SK-N-SH (cell line): ENCODE data around the gene PSTPIP1. TPM values are rescaled to one million over a fixed set of nuclear protein-coding genes. Genes with fewer than 3 reads are reported as not detected.

Source experiments
- CTCF ChIA-PET: fragments of 300-600, 350-600 bp; formaldehyde crosslinking; extraction: SDS; loops from one replicate; lab custom pipeline; 2021; lab: Yijun Ruan, JAX
- POLR2A ChIA-PET: fragments of 350-600 bp; sonication (Branson Sonifier 250); formaldehyde crosslinking; extraction: SDS; loops from one replicate; lab custom pipeline; 2020; ENCODE audit warnings: antibody characterized with exemption, inconsistent platforms; lab: Yijun Ruan, JAX
- DNase-seq: peaks from one replicate; pipeline ENCODE4 v3.0.0; 2012
- H2AFZ ChIP-seq: fragments of 200-600 bp; sonication (generic); 2 replicates; pipeline ENCODE4 v1.8.1; 2016; ENCODE audit warnings: antibody characterized with exemption, mild to moderate bottlenecking, low read depth
- H3F3A ChIP-seq: fragments of 200-600 bp; sonication (generic); replicated peaks from 2 replicates; pipeline ENCODE3; 2016; ENCODE audit warnings: antibody characterized with exemption, mild to moderate bottlenecking; ENCODE audit not compliant: insufficient read depth
- H3K27ac ChIP-seq, 2 experiments: fragments of 200-500 bp in 1 of 2; fragments of 200-600 bp in 1 of 2; sonication (Bioruptor generic) in 1 of 2; sonication (generic), shearing (Covaris generic) in 1 of 2; 2 replicates each; pipeline versions ENCODE4 v1.5.1 to v1.6.1; 2014 to 2016; ENCODE audit warnings: low read depth in 2 of 2, inconsistent platforms in 1 of 2, low read length in 1 of 2, mild to moderate bottlenecking in 1 of 2, mixed read lengths in 1 of 2
- H3K27me3 ChIP-seq: fragments of 200-600 bp; sonication (generic), shearing (Covaris generic); 2 replicates; pipeline ENCODE4 v1.6.1; 2016; ENCODE audit warnings: mixed run types; ENCODE audit not compliant: insufficient read depth
- H3K36me3 ChIP-seq, 2 experiments: fragments of 200-500 bp in 1 of 2; fragments of 200-600 bp in 1 of 2; sonication (Bioruptor generic) in 1 of 2; sonication (generic) in 1 of 2; replicated peaks in 1 of 2; 2 replicates each; pipeline versions ENCODE3 to v1.5.1; 2014 to 2016; ENCODE audit warnings: low read length in 1 of 2, mild to moderate bottlenecking in 1 of 2; ENCODE audit not compliant: insufficient read depth in 2 of 2, control insufficient read depth in 1 of 2
- H3K4me1 ChIP-seq, 2 experiments: fragments of 200-500 bp in 1 of 2; fragments of 200-600 bp in 1 of 2; sonication (Bioruptor generic) in 1 of 2; sonication (generic), shearing (Covaris generic) in 1 of 2; 2 replicates each; pipeline versions ENCODE4 v1.5.1 to v1.6.1; 2014 to 2016; ENCODE audit warnings: low read depth in 1 of 2, low read length in 1 of 2, mixed run types in 1 of 2; ENCODE audit not compliant: insufficient read depth in 2 of 2, control insufficient read depth in 1 of 2
- H3K4me2 ChIP-seq: fragments of 200-600 bp; sonication (generic), shearing (Covaris generic); 2 replicates; pipeline ENCODE4 v1.6.1; 2017; ENCODE audit warnings: mixed run types
- H3K4me3 ChIP-seq, 2 experiments: fragments of 200-500 bp in 1 of 2; fragments of 200-600 bp in 1 of 2; sonication (Bioruptor generic) in 1 of 2; sonication (generic), shearing (Covaris generic) in 1 of 2; 2 replicates each; pipeline versions ENCODE4 v1.5.1 to v1.8.1; 2014 to 2016; ENCODE audit warnings: low read depth in 2 of 2, inconsistent platforms in 1 of 2, low read length in 1 of 2, mild to moderate bottlenecking in 1 of 2, mixed read lengths in 1 of 2, moderate library complexity in 1 of 2
- H3K79me2 ChIP-seq: fragments of 200-600 bp; sonication (generic); 2 replicates; pipeline ENCODE4 v1.8.1; 2017; ENCODE audit warnings: mild to moderate bottlenecking; ENCODE audit not compliant: insufficient read depth
- H3K9ac ChIP-seq: fragments of 200-600 bp; sonication (generic); 2 replicates; pipeline ENCODE4 v1.6.1; 2017; ENCODE audit warnings: mixed run types
- H3K9me2 ChIP-seq: fragments of 200-600 bp; sonication (generic); 2 replicates; pipeline ENCODE4 v1.6.1; 2017; ENCODE audit warnings: mixed run types
- H3K9me3 ChIP-seq: fragments of 200-600 bp; sonication (generic); 2 replicates; pipeline ENCODE4 v1.6.1; 2017; ENCODE audit warnings: mixed run types, mild to moderate bottlenecking, moderate library complexity
- H4K20me1 ChIP-seq: fragments of 200-600 bp; sonication (generic); 2 replicates; pipeline ENCODE4 v1.6.1; 2017; ENCODE audit warnings: mild to moderate bottlenecking, mixed run types; ENCODE audit not compliant: insufficient read depth
- EP300 ChIP-seq, 2 experiments: IDR thresholded peaks; 2 replicates each; pipeline versions ENCODE4 v1.4.0 to v1.6.1; 2012; ENCODE audit warnings: borderline replicate concordance in 1 of 2, low read depth in 1 of 2, low read length in 1 of 2
- FOSL2 ChIP-seq: IDR thresholded peaks from 2 replicates; pipeline ENCODE4 v1.4.0; 2012; ENCODE audit warnings: low read depth, mild to moderate bottlenecking, moderate library complexity, borderline replicate concordance
- GATA2 ChIP-seq: sonication (generic); formaldehyde crosslinking; IDR thresholded peaks from 2 replicates; pipeline ENCODE4 v1.5.0; 2020; ENCODE audit warnings: mild to moderate bottlenecking, missing genetic modification reagents
- JUND ChIP-seq: IDR thresholded peaks from 2 replicates; pipeline ENCODE4 v1.4.0; 2012
- MEF2A ChIP-seq: IDR thresholded peaks from 2 replicates; pipeline ENCODE4 v1.4.0; 2012; ENCODE audit warnings: low read depth, borderline replicate concordance
- MXI1 ChIP-seq: IDR thresholded peaks from 2 replicates; pipeline ENCODE4 v1.6.1; 2012; ENCODE audit warnings: mild to moderate bottlenecking, low read depth, low read length, improper control_type of control experiment
- RAD21 ChIP-seq: IDR thresholded peaks from 2 replicates; pipeline ENCODE4 v1.6.1; 2012; ENCODE audit warnings: mild to moderate bottlenecking, low read length
- RCOR1 ChIP-seq: fragments of 150-350 bp; IDR thresholded peaks from 2 replicates; pipeline ENCODE4 v1.6.1; 2017; ENCODE audit warnings: antibody characterized with exemption, low read length
- TCF12 ChIP-seq: IDR thresholded peaks from 2 replicates; pipeline ENCODE4 v1.4.0; 2012
- YY1 ChIP-seq: IDR thresholded peaks from 2 replicates; pipeline ENCODE4 v1.4.0; 2012; ENCODE audit warnings: low read depth, mild to moderate bottlenecking
- WGBS: methylation state at CpG from one replicate; pipeline ENCODE4 v1.1.6; 2017; ENCODE audit warnings: low lambda C conversion rate; 5-methylcytosine and 5-hydroxymethylcytosine counted together
- polyA plus RNA-seq, 3 experiments: library from polyadenylated mRNA; depleted of rRNA; stranded (reverse); fragments of >200 nt; gene quantifications; 2 replicates each; pipeline ENCODE4 v1.2.3, GENCODE V29; 2012
- TF ChIP-seq, protein P1 (sequence below): IDR thresholded peaks from 2 replicates; pipeline ENCODE4; 2012
- TF ChIP-seq, protein P2 (sequence below): fragments of 150-350 bp; IDR thresholded peaks from 2 replicates; pipeline ENCODE4 v1.6.1; 2016; ENCODE audit warnings: mild to moderate bottlenecking, low read depth, low read length

PSTPIP1 gene
- polyA plus RNA-seq, 1 of the 3 experiments (the other 2 are of a cell fraction), result 0.69 TPM

DNA sequence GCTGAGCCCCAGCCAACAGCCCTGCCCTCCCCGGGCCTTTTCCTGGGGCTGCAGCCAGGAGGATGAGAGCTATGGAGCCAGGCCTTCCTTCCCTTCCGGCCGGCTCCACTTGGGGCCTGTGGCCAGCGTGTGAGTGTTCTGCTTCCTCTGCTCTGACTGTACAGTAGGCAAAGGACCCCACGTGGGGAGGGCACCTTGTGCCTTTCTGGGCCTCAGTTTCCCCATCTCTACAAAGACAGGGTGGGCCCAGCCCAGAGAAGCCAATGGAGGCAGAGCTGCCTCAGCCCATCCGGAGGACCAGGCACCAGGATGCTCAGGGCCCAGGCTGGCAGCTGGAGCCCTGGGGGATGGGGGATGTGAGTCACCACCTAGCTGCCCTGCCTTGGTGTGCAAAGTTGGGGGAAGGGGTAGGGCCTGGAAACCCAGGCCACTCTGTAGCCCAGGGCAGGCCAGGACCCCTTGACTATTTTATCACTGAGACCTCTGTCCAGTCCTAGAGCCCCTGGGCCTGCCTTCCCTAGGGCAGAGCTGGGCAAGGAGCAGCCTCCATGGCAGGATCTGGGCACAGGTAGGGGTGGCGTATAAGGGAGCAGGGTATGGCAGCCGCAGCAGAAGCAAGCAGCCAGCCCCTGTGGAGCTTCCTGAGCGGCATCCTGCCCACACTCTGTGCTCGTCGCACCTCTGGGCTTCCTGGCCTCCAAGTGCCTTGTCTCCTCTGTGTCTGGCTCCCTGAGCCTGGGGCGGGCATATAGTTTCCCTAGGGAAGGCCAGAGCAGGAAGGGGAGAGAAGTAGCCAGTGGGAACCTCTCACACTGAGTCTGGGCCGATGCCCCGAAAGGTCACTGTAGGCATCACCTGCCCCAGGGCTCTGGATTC lies 1.8 kb downstream of the PSTPIP1 start:
- TF ChIP-seq YY1, result no peak
- TF ChIP-seq JUND, result peak; percentile 62
- TF ChIP-seq FOSL2, result peak; percentile 73; the same call in 1 of the 2 replicates
- TF ChIP-seq, protein P1, sequence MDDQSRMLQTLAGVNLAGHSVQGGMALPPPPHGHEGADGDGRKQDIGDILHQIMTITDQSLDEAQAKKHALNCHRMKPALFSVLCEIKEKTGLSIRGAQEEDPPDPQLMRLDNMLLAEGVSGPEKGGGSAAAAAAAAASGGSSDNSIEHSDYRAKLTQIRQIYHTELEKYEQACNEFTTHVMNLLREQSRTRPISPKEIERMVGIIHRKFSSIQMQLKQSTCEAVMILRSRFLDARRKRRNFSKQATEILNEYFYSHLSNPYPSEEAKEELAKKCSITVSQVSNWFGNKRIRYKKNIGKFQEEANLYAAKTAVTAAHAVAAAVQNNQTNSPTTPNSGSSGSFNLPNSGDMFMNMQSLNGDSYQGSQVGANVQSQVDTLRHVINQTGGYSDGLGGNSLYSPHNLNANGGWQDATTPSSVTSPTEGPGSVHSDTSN, result no peak
- 0 out of 2 replicates have a peak, but pooled peaks have one; percentile 22 for TF ChIP-seq TCF12
- Histone ChIP-seq H4K20me1 (no peaks in the 10 kb centered on the region), H3K27me3 (no peaks in the 10 kb centered on the region), H3K36me3 (no peaks in the 10 kb centered on the region), H3K27ac (no peak overlapping the region; a peak in 1 of 4 replicates), H3F3A (no peaks in the 10 kb centered on the region), H3K9me3 (no peaks in the 10 kb centered on the region), H3K4me3 (no peak overlapping the region), H3K9me2 (no peaks in the 10 kb centered on the region), H3K4me1 (peaks cover 16 to 42% of the 10 kb centered on the region in 2 experiments; a peak in 3 of 4 replicates), H2AFZ (peak overlapping the region; percentile 63; the same call in 1 of the 2 replicates), H3K9ac (peak overlapping the region; percentile 17; the same call in 1 of the 2 replicates), H3K79me2 (no peaks in the 10 kb centered on the region), H3K4me2 (peak overlapping the region; percentile 52)
- peak; percentile 53 for DNase-seq
- WGBS, result 78% methylated on average over 7 of the region's 14 CpGs
- POLR2A ChIA-PET, result no interaction called here
- CTCF ChIA-PET, result interaction anchor here (0.9 to 1.0 kb wide), 2 partner anchors 20 to 38 kb away, joined by 3 read pairs; no protein-coding TSS in a partner anchor

DNA sequence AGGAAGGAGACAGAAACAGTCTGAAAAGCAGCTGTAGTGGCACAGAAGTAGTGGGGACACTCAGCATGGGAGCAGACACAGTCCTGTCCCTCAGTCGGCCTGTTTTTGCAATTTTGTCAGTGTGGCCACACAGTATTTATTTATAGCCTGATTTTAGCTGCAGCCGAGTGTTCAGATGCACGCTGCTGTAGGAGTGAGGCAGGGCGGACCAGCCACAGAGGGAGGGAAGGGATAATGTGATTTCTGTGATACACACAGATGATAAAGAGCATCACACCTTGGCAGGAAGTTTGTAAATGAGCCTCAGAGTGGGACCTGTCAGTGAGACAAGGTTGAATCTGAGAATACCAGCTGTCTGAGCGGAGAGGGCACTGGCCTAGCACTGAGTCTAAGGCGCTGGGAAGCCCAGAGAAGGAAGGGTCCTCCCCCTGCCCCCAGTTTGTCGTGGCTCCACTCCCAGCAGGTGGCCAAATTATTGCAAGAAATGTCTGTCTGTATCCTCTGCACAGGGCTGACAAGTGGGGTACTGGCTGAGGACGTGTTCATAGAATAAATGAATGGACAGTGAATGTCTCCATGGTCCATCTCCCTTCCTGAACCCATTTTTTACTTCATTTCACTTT lies 3.8 kb downstream of the PSTPIP1 start:
- Histone ChIP-seq H3K9ac (no peak overlapping the region), H3K9me2 (no peaks in the 10 kb centered on the region), H3K9me3 (no peaks in the 10 kb centered on the region), H3K27ac (peak overlapping the region in 1 of 2 experiments; percentile 19; a peak in 1 of 4 replicates), H4K20me1 (no peaks in the 10 kb centered on the region)
- ChIA-PET POLR2A (interaction anchor here (1.0 to 1.2 kb wide), 2 partner anchors 10 to 68 kb away, joined by 3 to 4 read pairs; partner anchors contain the start of gene RCN2), CTCF (interaction anchor here (0.7 to 1.5 kb wide), 4 partner anchors 19 to 545 kb away, joined by 3 to 5 read pairs (median 4); no protein-coding TSS in a partner anchor)
- peak; percentile 66 for DNase-seq
- WGBS, result 58% methylated on average over 8 of the region's 8 CpGs
- TF ChIP-seq MXI1 (peak; percentile 59; the same call in 1 of the 2 replicates), GATA2 (peak; percentile 84), RCOR1 (peak; percentile 78), RAD21 (no peak), MEF2A (no peak), EP300 (IDR thresholded peaks at IDR 0.05; ENCODE audit: borderline replicate concordance in 1 of 2, low read depth in 1 of 2, low read length in 1 of 2) (peak in 1 of 2 experiments; percentile 40; a peak in 1 of 4 replicates)
- TF ChIP-seq, protein P2, sequence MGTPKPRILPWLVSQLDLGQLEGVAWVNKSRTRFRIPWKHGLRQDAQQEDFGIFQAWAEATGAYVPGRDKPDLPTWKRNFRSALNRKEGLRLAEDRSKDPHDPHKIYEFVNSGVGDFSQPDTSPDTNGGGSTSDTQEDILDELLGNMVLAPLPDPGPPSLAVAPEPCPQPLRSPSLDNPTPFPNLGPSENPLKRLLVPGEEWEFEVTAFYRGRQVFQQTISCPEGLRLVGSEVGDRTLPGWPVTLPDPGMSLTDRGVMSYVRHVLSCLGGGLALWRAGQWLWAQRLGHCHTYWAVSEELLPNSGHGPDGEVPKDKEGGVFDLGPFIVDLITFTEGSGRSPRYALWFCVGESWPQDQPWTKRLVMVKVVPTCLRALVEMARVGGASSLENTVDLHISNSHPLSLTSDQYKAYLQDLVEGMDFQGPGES, result no peak
- TF ChIP-seq, all 33 proteins: peak for 4
- Histone ChIP-seq H3F3A (no peaks in the 10 kb centered on the region), H3K27me3 (no peaks in the 10 kb centered on the region), H3K36me3 (no peaks in the 10 kb centered on the region), H3K4me3 (no peak overlapping the region), H3K4me2 (no peak overlapping the region), H2AFZ (no peak overlapping the region), H3K79me2 (no peaks in the 10 kb centered on the region), H3K4me1 (peaks cover 16 to 42% of the 10 kb centered on the region in 2 experiments; a peak in 3 of 4 replicates)
